Measurements from ENCODE around the gene LRRK1.
A peak's percentile ranks its signal among the peaks of the same experiment; 100 is the strongest.

Gene LRRK1

DNA sequence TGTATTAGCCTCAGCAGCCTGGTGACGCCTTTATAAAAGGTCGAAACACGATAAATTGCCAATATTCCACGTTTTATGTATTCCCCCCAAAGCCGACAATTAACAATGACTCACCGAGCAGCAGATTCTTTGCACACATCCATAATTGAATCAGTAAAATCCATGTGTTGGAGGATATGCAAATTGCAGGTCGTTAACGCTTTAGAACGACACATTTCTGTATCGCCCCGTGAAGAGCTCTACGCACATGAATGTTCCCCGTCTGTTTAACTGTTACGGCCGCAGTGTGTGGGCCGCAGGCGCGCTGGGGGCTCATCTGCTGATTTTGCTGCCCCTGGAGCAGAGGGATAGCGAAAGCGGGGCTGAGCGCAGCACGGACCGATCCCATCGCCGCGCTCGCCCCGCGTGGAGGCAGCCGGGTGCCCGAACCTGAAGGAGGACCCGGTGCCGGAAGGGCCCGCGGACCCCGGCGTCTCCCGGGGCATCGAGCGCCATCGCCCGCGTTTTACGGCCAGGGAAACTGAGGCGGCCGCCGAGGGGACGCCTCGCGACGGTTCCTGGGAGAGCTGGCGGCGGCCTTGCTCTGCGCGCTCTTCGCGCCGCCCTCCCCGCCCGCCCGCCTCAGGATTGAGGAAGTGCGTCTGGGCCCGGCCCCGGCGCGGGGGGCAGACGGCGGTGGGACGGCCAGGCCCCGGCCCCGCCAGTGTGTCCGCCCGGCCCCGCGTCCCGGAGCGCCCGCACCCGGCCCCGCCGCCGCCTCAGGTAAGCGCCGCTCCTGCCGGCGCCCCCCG, at the start of gene LRRK1:
Gene LRRK1 (plus strand): TSS at position 668 of the 791 bp plus-strand sequence. CDS start 5,276 bp downstream, outside the sequence.
- peak in 2 of 56 donors; percentile 24 to 27 for DNase-seq

- DNase-seq, result peak in 38 of 56 donors; percentile 4 to 83 (median 30)
These were observed 46.0 kb upstream of the LRRK1 start for GRCh38 chr15:100873029-100873677.

- no peak for DNase-seq
These were observed 43.7 kb upstream of the LRRK1 start for GRCh38 chr15:100875495-100875894.

DNA sequence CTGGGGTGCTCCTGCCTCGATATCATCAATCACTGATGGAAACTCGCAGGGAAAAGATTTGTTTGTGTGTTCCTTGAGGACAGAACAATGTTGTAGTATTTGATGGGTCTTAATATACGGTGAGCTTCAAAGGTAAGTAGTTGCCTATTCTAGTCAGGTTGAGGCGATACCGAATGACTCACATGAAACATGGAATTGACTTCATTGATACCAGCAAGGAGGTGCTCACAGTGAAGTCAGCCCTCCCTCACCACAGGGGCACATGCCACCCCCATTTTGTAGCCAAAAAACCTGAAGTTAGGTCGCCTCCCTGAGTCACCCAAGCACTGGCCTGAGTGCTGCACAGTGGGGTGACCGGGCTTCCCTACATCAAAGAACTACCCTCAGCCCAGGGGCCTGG, 43.2 kb upstream of the LRRK1 start:
- DNase-seq, result no peak

DNA sequence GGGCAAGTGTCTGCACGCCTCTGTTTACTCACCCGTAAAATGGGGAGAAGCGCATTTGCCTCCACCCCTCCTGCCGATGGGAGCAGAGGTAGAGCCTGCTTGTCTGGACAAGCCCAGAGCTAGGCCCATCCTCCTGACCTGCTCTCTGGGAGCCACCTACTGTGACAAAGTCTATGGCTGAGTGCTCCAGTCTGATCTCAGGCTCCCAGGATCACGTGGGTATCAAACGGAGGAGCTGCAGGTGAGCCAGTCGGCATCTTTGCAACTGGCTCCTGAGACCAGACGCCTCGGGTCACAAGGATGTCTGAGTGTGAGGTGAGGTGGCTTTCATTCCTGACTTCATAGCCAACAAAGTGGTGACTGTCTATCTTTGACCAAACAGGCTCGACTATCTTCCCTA, 41.6 kb upstream of the LRRK1 start:
- no peak for DNase-seq

DNA sequence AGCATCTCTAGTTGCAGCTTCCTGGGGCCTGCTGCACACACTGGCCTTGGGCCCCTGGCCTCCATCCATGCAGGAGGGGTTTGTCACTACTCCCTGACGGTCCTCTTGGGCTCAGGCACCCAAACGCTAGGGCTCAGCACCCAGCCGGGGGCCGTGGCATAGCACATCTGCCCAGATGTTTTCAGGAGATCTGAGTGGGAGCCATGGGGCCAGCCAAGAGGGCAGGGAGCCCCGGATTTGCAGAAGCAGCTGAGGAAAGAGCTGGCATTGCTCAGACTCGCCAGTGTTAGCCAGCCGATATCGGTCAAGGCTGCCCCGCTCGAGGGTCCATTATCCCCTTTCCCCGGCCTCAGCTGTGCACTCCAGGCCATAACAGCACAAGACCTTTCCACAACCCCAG, 41.0 kb upstream of the LRRK1 start:
- DNase-seq, result no peak

GRCh38 chr15:100878648-100879047, 40.5 kb upstream of the LRRK1 start:
- no peak for DNase-seq

DNA sequence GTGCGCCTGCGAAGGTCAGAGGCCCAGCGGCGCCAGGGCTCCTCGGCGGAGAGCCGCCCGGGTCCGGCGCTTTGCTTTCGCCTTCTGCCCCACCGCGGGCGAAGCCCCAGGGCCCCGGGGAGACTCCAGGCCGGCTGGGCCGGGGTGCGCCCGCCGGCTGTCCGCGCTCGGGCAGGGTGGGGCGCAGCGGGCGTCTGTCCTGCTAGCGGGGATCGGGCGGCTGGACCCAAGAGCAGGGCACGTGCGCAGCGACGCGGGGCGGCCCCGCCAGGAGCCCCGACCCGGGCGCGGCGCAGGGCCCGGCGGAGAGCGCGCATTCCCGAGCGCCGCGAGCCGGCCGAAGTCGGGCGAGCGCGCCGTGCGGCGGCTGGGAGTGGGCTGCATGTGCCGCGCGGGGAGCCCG, 40.1 kb upstream of the LRRK1 start:
- DNase-seq, result no peak

GRCh38 chr15:100879464-100880138, 39.6 kb upstream of the LRRK1 start, which contains the start of gene ALDH1A3:
Gene ALDH1A3, plus strand, starts transcription at chr15:100879831. Its CDS starts 77 bp downstream, at chr15:100879908.
- peak in 2 of 56 donors; percentile 5 to 14 for DNase-seq

GRCh38 chr15:100880139-100880896, 38.8 kb upstream of the LRRK1 start:
- DNase-seq, result no peak

DNA sequence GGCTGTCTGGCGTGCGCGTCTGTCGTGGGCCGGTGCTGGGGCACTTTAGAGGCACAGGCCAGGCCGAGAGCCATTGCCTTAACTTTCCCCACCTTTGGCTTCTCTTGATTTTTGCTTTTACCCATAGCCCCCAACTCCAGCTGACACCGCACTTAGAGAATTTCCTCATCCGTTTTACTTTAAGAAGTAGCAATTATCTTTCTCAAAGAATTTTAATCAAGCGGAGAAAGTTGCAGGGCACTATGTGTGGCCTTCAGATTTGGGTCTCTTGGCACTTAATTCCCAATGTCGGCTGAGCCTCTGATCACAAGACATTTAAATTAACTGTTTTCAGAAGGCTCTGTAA, 38.3 kb upstream of the LRRK1 start:
- DNase-seq, result no peak

DNA sequence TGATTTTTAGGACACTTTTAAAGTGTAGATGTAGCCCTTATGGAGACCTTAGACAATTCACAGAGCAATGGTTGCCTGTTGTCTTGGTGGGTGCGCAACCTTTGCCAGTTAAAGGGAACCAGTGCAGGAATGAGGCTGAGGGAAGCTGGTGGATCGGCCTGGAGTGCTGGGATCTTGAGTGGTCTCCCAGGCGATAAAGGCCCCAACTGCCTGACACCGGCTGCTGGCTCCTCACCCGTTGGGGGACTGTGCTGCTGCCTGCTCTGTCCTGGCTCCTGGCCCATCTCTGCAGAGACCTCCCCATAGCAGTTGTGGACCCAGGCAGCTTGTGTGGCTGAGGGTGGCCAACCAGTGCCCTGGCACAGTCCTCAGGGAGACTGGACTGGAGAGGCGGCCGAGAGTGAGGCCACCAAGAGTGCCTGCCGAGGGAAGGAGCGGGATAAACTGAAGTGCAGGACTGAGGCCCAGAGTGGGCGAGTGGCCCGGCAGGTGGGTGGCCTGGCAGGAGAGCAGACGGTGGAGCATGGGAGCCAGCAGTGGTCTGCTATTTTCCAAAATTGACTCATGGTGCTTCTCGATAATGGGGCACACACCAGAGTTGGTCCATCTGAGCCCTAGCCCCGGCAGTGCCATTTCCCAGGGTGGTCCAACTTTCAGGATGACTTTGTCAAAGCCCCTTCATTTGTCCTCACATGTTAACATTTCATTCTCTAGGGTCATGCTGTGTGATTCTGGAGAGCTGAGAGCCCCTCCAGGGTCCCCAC, 37.4 kb upstream of the LRRK1 start:
- no peak for DNase-seq

- no peak for DNase-seq
These were observed 34.0 kb upstream of the LRRK1 start for GRCh38 chr15:100885116-100885515.

DNA sequence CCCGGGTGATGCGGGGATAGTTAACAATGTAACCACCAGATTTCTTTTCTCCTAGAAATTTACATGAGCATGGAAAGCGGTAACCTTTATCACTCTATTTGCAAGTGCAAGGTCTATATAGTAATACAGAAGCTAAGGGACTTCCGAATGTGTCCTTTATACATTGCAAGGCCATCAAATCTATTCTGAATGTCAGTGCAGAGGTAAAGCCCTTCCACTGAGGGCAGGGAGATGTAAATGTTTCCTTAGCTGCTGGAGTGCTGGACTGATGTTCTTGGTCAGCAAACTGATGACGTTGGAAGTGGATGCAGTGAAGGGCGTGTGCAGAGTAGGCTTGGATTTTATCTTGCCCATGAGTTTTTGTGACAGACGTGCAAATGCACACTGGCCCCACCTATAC, 33.3 kb upstream of the LRRK1 start:
- no peak for DNase-seq

DNA sequence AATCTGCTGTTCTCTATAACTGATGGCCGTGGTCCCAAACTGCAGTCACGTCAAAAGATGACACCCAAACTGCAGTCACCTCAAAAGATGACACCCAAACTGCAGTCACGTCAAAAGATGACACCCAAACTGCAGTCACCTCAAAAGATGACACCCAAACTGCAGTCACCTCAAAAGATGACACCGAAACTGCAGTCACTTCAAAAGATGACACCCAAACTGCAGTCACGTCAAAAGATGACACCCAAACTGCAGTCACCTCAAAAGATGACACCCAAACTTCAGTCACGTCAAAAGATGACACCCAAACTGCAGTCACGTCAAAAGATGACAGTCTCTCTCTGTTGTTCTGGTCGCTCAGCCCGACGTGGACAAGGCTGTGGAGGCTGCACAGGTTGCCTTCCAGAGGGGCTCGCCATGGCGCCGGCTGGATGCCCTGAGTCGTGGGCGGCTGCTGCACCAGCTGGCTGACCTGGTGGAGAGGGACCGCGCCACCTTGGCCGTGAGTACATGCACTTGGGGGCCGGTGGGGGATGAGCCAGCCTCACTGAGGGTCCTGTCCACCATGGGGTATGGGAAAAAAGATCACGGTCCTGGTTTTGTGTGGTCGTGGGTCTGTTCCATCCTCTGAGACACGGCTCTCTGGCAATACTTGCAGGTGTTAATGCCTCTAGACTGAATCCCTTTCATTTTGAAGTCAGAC, 31.8 kb upstream of the LRRK1 start:
- no peak for DNase-seq

DNA sequence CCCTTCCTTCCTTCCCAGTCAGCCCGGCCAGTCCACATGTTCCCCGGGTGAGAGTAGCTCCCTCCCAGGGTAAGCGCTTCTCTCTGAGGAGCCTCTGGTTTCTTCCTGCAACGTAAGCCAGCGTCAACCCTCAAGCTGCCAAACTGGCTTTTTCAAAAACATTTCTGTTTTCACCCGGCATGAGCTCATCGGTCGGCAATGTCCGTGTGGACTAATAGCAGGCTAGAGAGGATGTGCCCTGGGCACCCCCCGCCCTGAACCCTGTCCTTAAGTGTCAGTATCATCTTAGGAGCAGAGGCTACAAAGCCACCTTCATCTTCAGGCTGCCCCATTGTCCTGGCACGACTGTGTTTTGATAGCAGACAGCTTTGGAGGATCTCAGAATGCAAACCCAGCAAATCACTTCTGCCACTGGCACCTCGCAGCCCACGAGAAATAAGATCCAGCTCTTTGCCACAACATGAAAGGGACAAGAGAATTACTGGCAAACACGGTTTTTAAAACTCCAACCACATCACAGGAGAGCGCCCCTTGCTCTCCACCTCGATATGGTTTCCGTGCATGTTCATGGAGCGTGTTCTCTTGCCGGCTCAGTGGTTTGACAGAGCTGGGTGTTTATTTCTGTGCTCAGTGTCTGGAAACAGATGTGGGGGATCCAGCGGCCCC, 29.6 kb upstream of the LRRK1 start:
- DNase-seq, result no peak

GRCh38 chr15:100890051-100890720, 29.0 kb upstream of the LRRK1 start:
- no peak for DNase-seq

GRCh38 chr15:100890850-100891249, 28.3 kb upstream of the LRRK1 start:
- no peak for DNase-seq

Data from nucleus accumbens (tissue), 56 donors.